DND-41 (cell line): ENCODE data around the gene SEMA5A.

Experiments
- ATAC-seq: fragments of 200-7000 bp; cut with Tn5 transposase; 3 replicates; pipeline ENCODE4 v1.9.1; 2021; ENCODE audit warnings: low read depth; ENCODE audit not compliant: insufficient read depth
- DNase-seq: peaks from one replicate; pipeline ENCODE4 v3.0.0-alpha.2; 2020
- H2AFZ ChIP-seq: 2 replicates; pipeline ENCODE4 v1.6.0; 2012; ENCODE audit warnings: low read depth, low read length
- H3K27ac ChIP-seq: 2 replicates; pipeline ENCODE4 v1.5.1; 2012; ENCODE audit warnings: low read length, inconsistent platforms
- H3K27me3 ChIP-seq: fragments of 200-600 bp; sonication (generic); 2 replicates; pipeline ENCODE4 v1.6.0; 2012; ENCODE audit warnings: low read length, mild to moderate bottlenecking, inconsistent platforms; ENCODE audit not compliant: insufficient read depth, poor library complexity
- H3K36me3 ChIP-seq: 2 replicates; pipeline ENCODE4 v1.5.1; 2012; ENCODE audit warnings: low read length, inconsistent platforms; ENCODE audit not compliant: insufficient read depth
- H3K4me1 ChIP-seq: 2 replicates; pipeline ENCODE4 v1.5.1; 2012; ENCODE audit warnings: mild to moderate bottlenecking, low read length; ENCODE audit not compliant: insufficient read depth
- H3K4me2 ChIP-seq: 2 replicates; pipeline ENCODE4 v1.6.0; 2012; ENCODE audit warnings: mild to moderate bottlenecking, moderate library complexity, low read length, inconsistent platforms; ENCODE audit not compliant: insufficient read depth
- H3K4me3 ChIP-seq, 2 experiments: fragments of 200-600 bp in 1 of 2; shearing (Covaris generic) in 1 of 2; 2 replicates each; pipeline ENCODE4 v1.5.1; 2012 to 2016; ENCODE audit warnings: inconsistent platforms in 2 of 2, low read length in 2 of 2, mild to moderate bottlenecking in 2 of 2, low read depth in 1 of 2, moderate library complexity in 1 of 2
- H3K79me2 ChIP-seq: 2 replicates; pipeline ENCODE4 v1.6.0; 2012; ENCODE audit warnings: low read length, inconsistent platforms; ENCODE audit not compliant: insufficient read depth
- H3K9ac ChIP-seq: 2 replicates; pipeline ENCODE4 v1.6.0; 2012; ENCODE audit warnings: low read depth, mild to moderate bottlenecking, inconsistent platforms, low read length, moderate library complexity
- H3K9me3 ChIP-seq: 2 replicates; pipeline ENCODE4 v1.5.1; 2012; ENCODE audit warnings: low read length, moderate library complexity, mild to moderate bottlenecking, inconsistent platforms; ENCODE audit not compliant: insufficient read depth, severe bottlenecking
- H4K20me1 ChIP-seq: 2 replicates; pipeline ENCODE4 v1.6.0; 2012; ENCODE audit warnings: low read length; ENCODE audit not compliant: insufficient read depth
- CTCF ChIP-seq: IDR thresholded peaks from 2 replicates; pipeline ENCODE4 v1.5.1; 2012; ENCODE audit warnings: borderline replicate concordance, low read length, moderate library complexity, mild to moderate bottlenecking; ENCODE audit not compliant: poor library complexity, severe bottlenecking; ENCODE audit errors: extremely low read depth
- EZH2 ChIP-seq: IDR thresholded peaks from 3 replicates; pipeline ENCODE4 v1.6.1; 2012; ENCODE audit warnings: borderline replicate concordance, low read depth, mild to moderate bottlenecking, moderate library complexity, low read length, inconsistent platforms; ENCODE audit not compliant: severe bottlenecking

Gene SEMA5A

GRCh38 chr5:9139344-9139743 lies 406.5 kb downstream of the SEMA5A start:
- no peaks in the 10 kb centered on the region for H3K27me3 ChIP-seq
- DNase-seq (no peak), ATAC-seq (no peak)
- no peak overlapping the region for H3K4me3 ChIP-seq
- H3K4me2 ChIP-seq = no peak overlapping the region
- no peaks in the 10 kb centered on the region for H4K20me1 ChIP-seq
- H3K36me3 ChIP-seq = no peaks in the 10 kb centered on the region
- H3K9ac ChIP-seq = no peak overlapping the region
- H3K79me2 ChIP-seq = no peaks in the 10 kb centered on the region
- H3K9me3 ChIP-seq = peaks cover 1% of the 10 kb centered on the region
- H3K27ac ChIP-seq = no peak overlapping the region
- H3K4me1 ChIP-seq = no peaks in the 10 kb centered on the region
- TF ChIP-seq EZH2 (no peak), CTCF (no peak)
- H2AFZ ChIP-seq = no peak overlapping the region

GRCh38 chr5:9128136-9128535 lies 417.7 kb downstream of the SEMA5A start:
- Histone ChIP-seq H3K9ac (no peak overlapping the region), H3K9me3 (no peaks in the 10 kb centered on the region), H3K36me3 (no peaks in the 10 kb centered on the region), H3K4me3 (no peak overlapping the region), H3K79me2 (no peaks in the 10 kb centered on the region), H3K27ac (no peak overlapping the region), H4K20me1 (no peaks in the 10 kb centered on the region), H3K4me2 (no peak overlapping the region), H2AFZ (no peak overlapping the region), H3K4me1 (no peaks in the 10 kb centered on the region), H3K27me3 (no peaks in the 10 kb centered on the region)
- DNase-seq = no peak
- no peak for ATAC-seq
- TF ChIP-seq EZH2 = no peak
- no peak for TF ChIP-seq CTCF

- DNase-seq (no peak), ATAC-seq (no peak)
- H3K4me2 ChIP-seq = no peak overlapping the region
- no peak for TF ChIP-seq CTCF
- TF ChIP-seq EZH2 = no peak
- no peak overlapping the region for H3K27ac ChIP-seq
- H3K4me3 ChIP-seq = no peak overlapping the region
- H3K9me3 ChIP-seq = no peaks in the 10 kb centered on the region
- H3K79me2 ChIP-seq = no peaks in the 10 kb centered on the region
- no peaks in the 10 kb centered on the region for H3K27me3 ChIP-seq
- H4K20me1 ChIP-seq = no peaks in the 10 kb centered on the region
- no peak overlapping the region for H3K9ac ChIP-seq
- no peak overlapping the region for H2AFZ ChIP-seq
- H3K4me1 ChIP-seq = no peaks in the 10 kb centered on the region
- H3K36me3 ChIP-seq = no peaks in the 10 kb centered on the region
Observed at GRCh38 chr5:9126490-9126889, 419.4 kb downstream of the SEMA5A start.

GRCh38 chr5:9125852-9126251 lies 420.0 kb downstream of the SEMA5A start:
- no peak for DNase-seq
- TF ChIP-seq EZH2 (no peak), CTCF (no peak)
- no peak overlapping the region for H3K27ac ChIP-seq

More at GRCh38 chr5:9125852-9126251, 420.0 kb downstream of the SEMA5A start:
- no peak for ATAC-seq
- Histone ChIP-seq H3K9me3 (no peaks in the 10 kb centered on the region), H3K36me3 (no peaks in the 10 kb centered on the region), H3K79me2 (no peaks in the 10 kb centered on the region), H3K9ac (no peak overlapping the region), H3K4me3 (no peak overlapping the region), H2AFZ (no peak overlapping the region), H4K20me1 (no peaks in the 10 kb centered on the region), H3K4me1 (no peaks in the 10 kb centered on the region), H3K4me2 (no peak overlapping the region), H3K27me3 (no peaks in the 10 kb centered on the region)
